H1 (cell line): ENCODE results near the gene CFAP58. TPM values are rescaled to one million over a fixed set of nuclear protein-coding genes. Genes with fewer than 3 reads are reported as not detected.

Experiments
- CTCF ChIA-PET: fragments of 300-600 bp; sonication (Branson Sonifier 250); formaldehyde crosslinking; loops from one replicate; lab custom pipeline; 2021; ENCODE audit not compliant: partially characterized antibody; lab: Charles Lee
- POLR2A ChIA-PET: fragments of 300-600 bp; sonication (Branson Sonifier 250); formaldehyde crosslinking; loops from one replicate; lab custom pipeline; 2021; ENCODE audit warnings: inconsistent platforms; ENCODE audit not compliant: partially characterized antibody; lab: Charles Lee
- DNase-seq, 2 experiments: peaks; one replicate each; pipeline versions ENCODE4 v3.0.0 to v3.0.0-alpha.2; 2010 to 2022; ENCODE audit warnings: low spot score in 2 of 2, low read depth in 1 of 2, mixed read lengths in 1 of 2
- FAIRE-seq: peaks from 2 replicates; lab custom pipeline; 2011; peaks lifted over from hg19 to GRCh38; lab: Jason Lieb, UNC
- H2AFZ ChIP-seq: 2 replicates; pipeline ENCODE4 v1.8.1; 2012; ENCODE audit warnings: low read length, inconsistent platforms
- H2AK5ac ChIP-seq: 2 replicates; pipeline ENCODE4 v1.6.1; 2013; ENCODE audit warnings: low read depth, low read length
- H2BK120ac ChIP-seq: replicated peaks from 2 replicates; pipeline ENCODE3; 2013; ENCODE audit warnings: low read depth, low read length, inconsistent platforms
- H2BK12ac ChIP-seq: 2 replicates; pipeline ENCODE4 v1.6.1; 2013; ENCODE audit warnings: low read depth, low read length
- H2BK15ac ChIP-seq: 2 replicates; pipeline ENCODE4 v1.6.1; 2013; ENCODE audit warnings: low read length
- H2BK20ac ChIP-seq: 2 replicates; pipeline ENCODE4 v1.6.1; 2013; ENCODE audit warnings: low read length
- H2BK5ac ChIP-seq: 2 replicates; pipeline ENCODE4 v1.6.1; 2013; ENCODE audit warnings: low read depth, low read length
- H3K14ac ChIP-seq: 2 replicates; pipeline ENCODE4 v1.6.1; 2013; ENCODE audit warnings: inconsistent platforms; ENCODE audit not compliant: insufficient read length
- H3K18ac ChIP-seq: 2 replicates; pipeline ENCODE4 v1.6.1; 2013; ENCODE audit warnings: low read length; ENCODE audit errors: extremely low read depth
- H3K23ac ChIP-seq: 2 replicates; pipeline ENCODE4 v1.6.1; 2013; ENCODE audit warnings: inconsistent platforms; ENCODE audit not compliant: insufficient read length
- H3K23me2 ChIP-seq: 2 replicates; pipeline ENCODE4 v1.6.1; 2013; ENCODE audit warnings: low read depth, low read length
- H3K27ac ChIP-seq: 2 replicates; pipeline ENCODE4 v1.6.1; 2011; ENCODE audit warnings: low read depth, low read length, inconsistent platforms
- H3K27me3 ChIP-seq, 4 experiments: replicated peaks in 1 of 4; 1 replicate in 1 of 4; 2 replicates in 3 of 4; pipeline versions ENCODE4 v1.6.1 to v1.8.1; 2011 to 2013; ENCODE audit warnings: low read length in 3 of 4, mild to moderate bottlenecking in 3 of 4, inconsistent platforms in 2 of 4, mixed read lengths in 2 of 4, moderate library complexity in 1 of 4; ENCODE audit not compliant: control insufficient read depth in 3 of 4, insufficient read depth in 3 of 4; ENCODE audit errors: extremely low read depth in 1 of 4
- H3K36me3 ChIP-seq, 4 experiments: 2 replicates each; pipeline versions ENCODE4 v1.6.1 to v1.8.1; 2011 to 2013; ENCODE audit warnings: mild to moderate bottlenecking in 4 of 4, low read length in 3 of 4, moderate library complexity in 2 of 4, control low read depth in 1 of 4, inconsistent platforms in 1 of 4; ENCODE audit not compliant: insufficient read depth in 4 of 4, control insufficient read depth in 2 of 4
- H3K4ac ChIP-seq: replicated peaks from 2 replicates; pipeline ENCODE3; 2013; ENCODE audit warnings: low read length, low read depth, mixed read lengths, inconsistent platforms; ENCODE audit not compliant: insufficient read length
- H3K4me1 ChIP-seq, 4 experiments: replicated peaks in 1 of 4; 1 replicate in 1 of 4; 2 replicates in 3 of 4; pipeline versions ENCODE4 v1.6.1 to v1.8.1; 2011 to 2013; ENCODE audit warnings: low read length in 3 of 4, inconsistent platforms in 2 of 4, mixed read lengths in 1 of 4; ENCODE audit not compliant: insufficient read depth in 4 of 4, control insufficient read depth in 3 of 4
- H3K4me2 ChIP-seq, 2 experiments: 2 replicates each; pipeline versions ENCODE4 v1.6.1 to v1.8.1; 2011 to 2013; ENCODE audit warnings: low read depth in 2 of 2, low read length in 2 of 2, control low read depth in 1 of 2, inconsistent platforms in 1 of 2, mild to moderate bottlenecking in 1 of 2; ENCODE audit not compliant: insufficient read depth in 1 of 2
- H3K4me3 ChIP-seq, 4 experiments: fragments of 200-600, 300-600 bp in 1 of 4; sonication (generic), shearing (Covaris generic), sonication (Bioruptor Twin) in 1 of 4; 2 replicates each; pipeline versions ENCODE4 v1.5.1 to v1.8.1; 2011 to 2016; ENCODE audit warnings: low read length in 4 of 4, low read depth in 3 of 4, control low read depth in 2 of 4, inconsistent platforms in 2 of 4, mild to moderate bottlenecking in 2 of 4, mixed read lengths in 1 of 4, moderate library complexity in 1 of 4; ENCODE audit not compliant: insufficient read depth in 2 of 4; ENCODE audit errors: extremely low read depth in 1 of 4
- H3K56ac ChIP-seq: replicated peaks from 2 replicates; pipeline ENCODE3; 2013; ENCODE audit warnings: low read depth, mild to moderate bottlenecking, mixed read lengths, low read length, inconsistent platforms; ENCODE audit not compliant: insufficient read length
- H3K79me1 ChIP-seq: 2 replicates; pipeline ENCODE4 v1.6.1; 2013; ENCODE audit warnings: low read depth, low read length, control low read depth
- H3K79me2 ChIP-seq, 2 experiments: 2 replicates each; pipeline versions ENCODE4 v1.6.1 to v1.8.1; 2012 to 2013; ENCODE audit warnings: low read length in 2 of 2, mild to moderate bottlenecking in 2 of 2, inconsistent platforms in 1 of 2; ENCODE audit not compliant: insufficient read depth in 2 of 2, control insufficient read depth in 1 of 2
- H3K9ac ChIP-seq, 4 experiments: replicated peaks in 1 of 4; 1 replicate in 1 of 4; 2 replicates in 3 of 4; pipeline versions ENCODE4 v1.6.1 to v1.8.1; 2011 to 2013; ENCODE audit warnings: low read depth in 3 of 4, low read length in 3 of 4, control low read depth in 2 of 4, mild to moderate bottlenecking in 2 of 4, moderate library complexity in 2 of 4, inconsistent platforms in 1 of 4; ENCODE audit errors: extremely low read depth in 1 of 4
- H3K9me3 ChIP-seq, 2 experiments: 2 replicates each; pipeline versions ENCODE4 v1.6.1 to v1.8.1; 2012 to 2013; ENCODE audit warnings: mild to moderate bottlenecking in 2 of 2, moderate library complexity in 2 of 2, control low read depth in 1 of 2, inconsistent platforms in 1 of 2, low read depth in 1 of 2, low read length in 1 of 2, mixed read lengths in 1 of 2; ENCODE audit not compliant: insufficient read depth in 2 of 2
- H4K20me1 ChIP-seq, 2 experiments: replicated peaks in 1 of 2; 2 replicates each; pipeline versions ENCODE3 to v1.8.1; 2011 to 2013; ENCODE audit warnings: inconsistent platforms in 2 of 2, low read length in 2 of 2, mild to moderate bottlenecking in 1 of 2; ENCODE audit not compliant: insufficient read depth in 2 of 2, control insufficient read depth in 1 of 2
- H4K5ac ChIP-seq: 2 replicates; pipeline ENCODE4 v1.6.1; 2013; ENCODE audit warnings: low read length, low read depth, mixed read lengths, inconsistent platforms; ENCODE audit not compliant: insufficient read length
- H4K8ac ChIP-seq: 2 replicates; pipeline ENCODE4 v1.8.0; 2013; ENCODE audit warnings: mild to moderate bottlenecking, moderate library complexity, low read length, inconsistent platforms; ENCODE audit not compliant: insufficient read depth; ENCODE audit errors: extremely low read depth
- H4K91ac ChIP-seq: replicated peaks from 2 replicates; pipeline ENCODE3; 2013; ENCODE audit warnings: low read length, mixed read lengths, inconsistent platforms; ENCODE audit not compliant: insufficient read length
- BCL11A ChIP-seq, 2 experiments: IDR thresholded peaks; one replicate each; pipeline ENCODE4 v1.6.1; 2011; ENCODE audit warnings: low read depth in 2 of 2, low read length in 2 of 2, mild to moderate bottlenecking in 2 of 2
- CHD2 ChIP-seq: IDR thresholded peaks from 2 replicates; pipeline ENCODE4 v1.6.1; 2012; ENCODE audit warnings: low read length, improper control_type of control experiment
- CREB1 ChIP-seq: IDR thresholded peaks from 2 replicates; pipeline ENCODE4 v1.6.1; 2012; ENCODE audit warnings: inconsistent platforms
- GTF2F1 ChIP-seq: IDR thresholded peaks from 2 replicates; pipeline ENCODE4 v1.6.1; 2012; ENCODE audit warnings: low read depth, low read length, improper control_type of control experiment, borderline replicate concordance
- HDAC2 ChIP-seq, 2 experiments: fragments of 300-600 bp in 1 of 2; sonication (generic) in 1 of 2; IDR thresholded peaks; 2 replicates each; pipeline ENCODE4 v1.6.1; 2011 to 2012; ENCODE audit warnings: low read depth in 2 of 2, low read length in 2 of 2, mild to moderate bottlenecking in 2 of 2, moderate library complexity in 2 of 2, borderline replicate concordance in 1 of 2, inconsistent platforms in 1 of 2
- RBBP5 ChIP-seq: IDR thresholded peaks from 2 replicates; pipeline ENCODE4 v1.7.1; 2012; ENCODE audit warnings: low read depth, mild to moderate bottlenecking, inconsistent platforms, low read length, moderate library complexity, borderline replicate concordance
- SIRT6 ChIP-seq: IDR thresholded peaks from one replicate; pipeline ENCODE4 v1.7.1; 2012; ENCODE audit warnings: low read length, inconsistent platforms
- SUZ12 ChIP-seq: fragments of 200-600 bp; sonication (generic); IDR thresholded peaks from 2 replicates; pipeline ENCODE4 v1.6.1; 2012; ENCODE audit warnings: mild to moderate bottlenecking, inconsistent platforms, low read length, moderate library complexity, mixed read lengths
- TAF1 ChIP-seq: IDR thresholded peaks from 2 replicates; pipeline ENCODE4 v1.6.1; 2011; ENCODE audit warnings: mild to moderate bottlenecking, low read depth, low read length
- TEAD4 ChIP-seq: IDR thresholded peaks from 2 replicates; pipeline ENCODE4 v1.6.1; 2012; ENCODE audit warnings: low read depth, low read length, inconsistent platforms, mixed read lengths
- WGBS, 2 experiments: shearing (Covaris generic) in 1 of 2; methylation state at CpG; one replicate each; pipeline versions ENCODE4 v1.1.6 to v1.1.7; 2013 to 2015; ENCODE audit warnings: low lambda C conversion rate in 2 of 2, mixed read lengths in 2 of 2, inconsistent platforms in 1 of 2, low coverage in 1 of 2, missing lambda C conversion rate in 1 of 2; ENCODE audit not compliant: insufficient replicate concordance in 2 of 2, insufficient coverage in 1 of 2, insufficient read length in 1 of 2; ENCODE audit errors: extremely low coverage in 1 of 2, missing lambda C conversion rate in 1 of 2; 5-methylcytosine and 5-hydroxymethylcytosine counted together
- polyA plus RNA-seq, 7 experiments: library from polyadenylated mRNA; depleted of rRNA in 3 of 7; stranded (reverse) in 5 of 7; unstranded in 2 of 7; fragments of >200 nt in 5 of 7; fragments of 200-250 nt in 2 of 7; gene quantifications; 1 replicate in 5 of 7; 2 replicates in 1 of 7; 4 replicates in 1 of 7; pipeline versions ENCODE4 v1.2.1 to v1.2.3, GENCODE V29; 2011 to 2013; ENCODE audit warnings: missing spikeins in 2 of 7, mixed read lengths in 2 of 7
- total RNA-seq: library from RNA; stranded (reverse); fragmentation: NEBNext Ultra II Directional; extraction: Animal tissue kit (Norgen Biotek cat#: 25700); gene quantifications from 2 replicates; pipeline ENCODE4 v1.2.1, GENCODE V29; 2021

CFAP58 gene
- total and polyA plus RNA-seq, 2 of the 8 experiments (the other 6 are each of a cell fraction or from before 2014, with no cell fraction given), result 0.32 to 0.71 TPM

DNA sequence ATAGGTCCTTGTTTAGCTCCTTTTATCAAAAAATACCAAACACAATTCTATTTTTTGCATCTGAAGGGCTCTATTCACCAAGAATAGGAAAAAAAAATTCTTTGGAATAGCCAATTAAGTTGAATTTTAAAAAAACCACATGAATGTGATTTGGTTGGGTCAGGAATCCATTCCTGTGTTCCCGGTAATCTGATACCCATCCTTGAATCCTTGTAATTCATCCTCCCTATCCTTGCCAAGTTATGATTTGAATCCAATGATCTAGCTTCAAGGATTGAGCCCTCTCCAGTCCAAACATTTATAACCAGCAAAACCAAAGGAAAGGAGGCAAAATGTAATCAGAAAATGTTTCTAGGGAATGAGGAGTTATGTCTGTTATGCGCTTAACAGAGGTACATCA, 86.6 kb downstream of the CFAP58 start:
- Histone ChIP-seq H2BK12ac (no peak overlapping the region), H3K9ac (no peak overlapping the region), H3K14ac (no peak overlapping the region), H2AFZ (no peak overlapping the region), H3K23me2 (no peaks in the 10 kb centered on the region; the same call in 1 of the 2 replicates), H3K18ac (no peak overlapping the region), H3K4me3 (no peak overlapping the region), H2AK5ac (no peak overlapping the region), H3K36me3 (no peaks in the 10 kb centered on the region), H3K9me3 (no peaks in the 10 kb centered on the region), H3K4me1 (peaks cover 0 to 2% (median 0%) of the 10 kb centered on the region in 4 experiments; a peak in 1 of 7 replicates), H4K5ac (no peak overlapping the region), H3K23ac (no peak overlapping the region), H2BK5ac (no peak overlapping the region), H4K91ac (no peak overlapping the region), H2BK15ac (no peak overlapping the region), H4K8ac (no peak overlapping the region), H3K56ac (no peak overlapping the region), H3K27ac (no peak overlapping the region), H3K79me2 (no peaks in the 10 kb centered on the region), H3K4me2 (no peak overlapping the region), H2BK120ac (no peak overlapping the region), H2BK20ac (no peak overlapping the region), H3K27me3 (no peaks in the 10 kb centered on the region), H3K79me1 (no peaks in the 10 kb centered on the region), H4K20me1 (no peaks in the 10 kb centered on the region), H3K4ac (no peak overlapping the region)
- TF ChIP-seq GTF2F1, result no peak
- TF ChIP-seq SIRT6, result no peak
- TF ChIP-seq BCL11A (IDR thresholded peaks at IDR 0.05; ENCODE audit: low read depth in 2 of 2, low read length in 2 of 2), result no peak
- no peak for TF ChIP-seq HDAC2 (IDR thresholded peaks at IDR 0.05; ENCODE audit: borderline replicate concordance in 1 of 2, low read depth in 2 of 2, low read length in 2 of 2)
- no peak for TF ChIP-seq CREB1
- TF ChIP-seq SUZ12, result no peak
- no peak for TF ChIP-seq CHD2
- TF ChIP-seq TAF1, result no peak
- TF ChIP-seq RBBP5, result no peak
- TF ChIP-seq TEAD4, result no peak
- WGBS, 2 experiments, result 98% methylated on average over 2 of the region's 2 CpGs; no CpG with 5 or more reads in 1 of the 2 experiments
- CTCF ChIA-PET, result interaction anchor here (0.9 to 1.3 kb wide), 2 partner anchors 11 to 34 kb away, joined by 3 read pairs; no protein-coding TSS in a partner anchor
- FAIRE-seq (no peak), DNase-seq (no peak)
- POLR2A ChIA-PET, result no interaction called here
